MM.1S (cell line): ENCODE measurements around the gene RTN4R.
"Not testable (repeated sequence)": the region's sequence is repeated elsewhere in the genome, so short reads cannot be mapped to it uniquely, and the experiment has no call there.

Experiments
- DNase-seq: peaks from one replicate; pipeline ENCODE4 v3.0.0-alpha.2; 2015
- H2AFZ ChIP-seq: fragments of 300-600 bp; sonication (generic); 2 replicates; pipeline ENCODE4 v1.6.0; 2016; ENCODE audit warnings: antibody characterized with exemption, low read length
- H3F3A ChIP-seq: fragments of 300-600 bp; sonication (generic); 2 replicates; pipeline ENCODE4 v1.6.1; 2016; ENCODE audit warnings: mild to moderate bottlenecking, antibody characterized with exemption, low read length, moderate library complexity, mixed read lengths; ENCODE audit not compliant: insufficient read depth
- H3K27ac ChIP-seq: fragments of 300-600 bp; sonication (generic); 2 replicates; pipeline ENCODE4 v1.5.1; 2016; ENCODE audit warnings: mild to moderate bottlenecking, low read length
- H3K27me3 ChIP-seq: fragments of 300-600 bp; sonication (generic); replicated peaks from 2 replicates; pipeline ENCODE4 v1.6.0; 2016; ENCODE audit warnings: low read length; ENCODE audit not compliant: insufficient read depth
- H3K36me3 ChIP-seq: fragments of 300-600 bp; sonication (generic); replicated peaks from 2 replicates; pipeline ENCODE4 v1.6.1; 2016; ENCODE audit warnings: mild to moderate bottlenecking, low read length, mixed read lengths; ENCODE audit not compliant: insufficient read depth
- H3K4me1 ChIP-seq: fragments of 300-600 bp; sonication (generic); 2 replicates; pipeline ENCODE4 v1.6.1; 2016; ENCODE audit warnings: low read length, mixed read lengths
- H3K4me2 ChIP-seq: fragments of 300-600 bp; sonication (generic); 2 replicates; pipeline ENCODE4 v1.6.0; 2016; ENCODE audit warnings: low read depth, low read length
- H3K4me3 ChIP-seq: fragments of 300-600 bp; sonication (generic); 2 replicates; pipeline ENCODE4 v1.5.1; 2016; ENCODE audit warnings: low read length, mixed read lengths
- H3K79me2 ChIP-seq: fragments of 300-600 bp; sonication (generic); 2 replicates; pipeline ENCODE4 v1.6.1; 2016; ENCODE audit warnings: mixed run types, low read length, mixed read lengths
- H3K9ac ChIP-seq: fragments of 300-600 bp; sonication (generic); 2 replicates; pipeline ENCODE4 v1.6.1; 2016; ENCODE audit warnings: low read length, mixed read lengths
- H3K9me2 ChIP-seq: fragments of 300-600 bp; sonication (generic); replicated peaks from 2 replicates; pipeline ENCODE4 v1.6.1; 2016; ENCODE audit warnings: mild to moderate bottlenecking, low read length, mixed read lengths; ENCODE audit not compliant: insufficient read depth
- H3K9me3 ChIP-seq: fragments of 300-600 bp; sonication (generic); replicated peaks from 2 replicates; pipeline ENCODE4 v1.6.1; 2016; ENCODE audit warnings: mild to moderate bottlenecking, low read length, mixed read lengths; ENCODE audit not compliant: insufficient read depth
- H4K20me1 ChIP-seq: fragments of 300-600 bp; sonication (generic); 2 replicates; pipeline ENCODE4 v1.6.1; 2016; ENCODE audit warnings: mild to moderate bottlenecking, low read length, moderate library complexity, mixed read lengths; ENCODE audit not compliant: insufficient read depth
- CTCF ChIP-seq: fragments of 300-600 bp; sonication (generic); IDR thresholded peaks from 2 replicates; pipeline ENCODE4 v1.5.1; 2016; ENCODE audit warnings: antibody characterized with exemption, low read length, mixed read lengths
- EZH2 ChIP-seq: fragments of 300-600 bp; sonication (generic); optimal IDR thresholded peaks from 2 replicates; pipeline ENCODE3; 2017; ENCODE audit warnings: low read depth, mild to moderate bottlenecking, antibody characterized with exemption, low read length, mixed read lengths
- EZH2phosphoT487 ChIP-seq: fragments of 300-600 bp; sonication (generic); IDR thresholded peaks from 2 replicates; pipeline ENCODE4 v1.6.1; 2018; ENCODE audit warnings: antibody characterized with exemption, low read length

The RTN4R gene

GRCh38 chr22:20283674-20284066 is 15.6 kb upstream of the RTN4R start:
- no peaks in the 10 kb centered on the region for H3K9me2 ChIP-seq
- no peaks in the 10 kb centered on the region for H3K36me3 ChIP-seq
- H3K4me1 ChIP-seq = no peaks in the 10 kb centered on the region
- no peak overlapping the region for H3K27ac ChIP-seq
- DNase-seq = no peak
- H3K9ac ChIP-seq = no peak overlapping the region
- H3K27me3 ChIP-seq = peaks cover 44% of the 10 kb centered on the region
- no peak overlapping the region for H2AFZ ChIP-seq
- no peaks in the 10 kb centered on the region for H3K79me2 ChIP-seq
- H3F3A ChIP-seq = no peaks in the 10 kb centered on the region
- no peaks in the 10 kb centered on the region for H4K20me1 ChIP-seq
- no peaks in the 10 kb centered on the region for H3K9me3 ChIP-seq
- H3K4me2 ChIP-seq = no peak overlapping the region
- H3K4me3 ChIP-seq = no peak overlapping the region
- TF ChIP-seq EZH2 (no peak), CTCF (no peak), EZH2phosphoT487 (no peak)

- Histone ChIP-seq H3K9me3 (no peaks in the 10 kb centered on the region), H3K79me2 (no peaks in the 10 kb centered on the region), H3K27ac (no peak overlapping the region), H3K36me3 (no peaks in the 10 kb centered on the region), H3K4me1 (no peaks in the 10 kb centered on the region), H2AFZ (no peak overlapping the region), H3K4me2 (no peak overlapping the region), H3K4me3 (no peak overlapping the region), H3F3A (no peaks in the 10 kb centered on the region), H3K9me2 (no peaks in the 10 kb centered on the region), H3K27me3 (peaks cover 46% of the 10 kb centered on the region), H4K20me1 (no peaks in the 10 kb centered on the region), H3K9ac (no peak overlapping the region)
- no peak for DNase-seq
- TF ChIP-seq EZH2phosphoT487 (no peak), CTCF (no peak), EZH2 (no peak)
Observed at GRCh38 chr22:20282901-20283673, 15.0 kb upstream of the RTN4R start.

- H3K4me3 ChIP-seq = no peak overlapping the region
- H3K4me2 ChIP-seq = no peak overlapping the region
- H3K27ac ChIP-seq = no peak overlapping the region
- TF ChIP-seq EZH2 (no peak), CTCF (no peak), EZH2phosphoT487 (no peak)
- no peaks in the 10 kb centered on the region for H4K20me1 ChIP-seq
- H2AFZ ChIP-seq = no peak overlapping the region
- DNase-seq = no peak
- no peaks in the 10 kb centered on the region for H3K36me3 ChIP-seq
- no peak overlapping the region for H3K9ac ChIP-seq
- H3K9me3 ChIP-seq = no peaks in the 10 kb centered on the region
- no peaks in the 10 kb centered on the region for H3K4me1 ChIP-seq
- no peaks in the 10 kb centered on the region for H3F3A ChIP-seq
- peaks cover 49% of the 10 kb centered on the region for H3K27me3 ChIP-seq
- no peaks in the 10 kb centered on the region for H3K79me2 ChIP-seq
- no peaks in the 10 kb centered on the region for H3K9me2 ChIP-seq
Observed at GRCh38 chr22:20281891-20282290, 13.8 kb upstream of the RTN4R start.

- H2AFZ ChIP-seq, H4K20me1 ChIP-seq, H3K9me2 ChIP-seq, H3K9me3 ChIP-seq, H3K9ac ChIP-seq, H3K79me2 ChIP-seq, H3K4me1 ChIP-seq, H3F3A ChIP-seq, DNase-seq, H3K36me3 ChIP-seq, H3K4me2 ChIP-seq, H3K27ac ChIP-seq, H3K4me3 ChIP-seq: not testable (repeated sequence)
- peaks cover 50% of the 10 kb centered on the region for H3K27me3 ChIP-seq
Observed at GRCh38 chr22:20281473-20281872, 13.4 kb upstream of the RTN4R start.
